ENCODE results near the gene CCPG1. TPM values are rescaled to one million over a fixed set of nuclear protein-coding genes. Genes with fewer than 3 reads are reported as not detected.
A peak's percentile ranks its signal among the peaks of the same experiment; 100 is the strongest.

The CCPG1 gene
- total RNA-seq, 1 donor from 2014 or later: 92.0 TPM

GRCh38 chr15:55356985-55357585, 51.1 kb downstream of the CCPG1 start:
- Histone ChIP-seq H3K36me3 (peaks cover 44% of the 10 kb centered on the region), H3K27ac (no peak overlapping the region), H3K4me3 (no peak overlapping the region), H3K9me3 (no peaks in the 10 kb centered on the region), H3K4me1 (no peaks in the 10 kb centered on the region), H3K27me3 (no peaks in the 10 kb centered on the region)
- intact Hi-C loops (cut with DNase I): no loop called here
- DNase-seq (no peak), ATAC-seq (no peak)
- TF ChIP-seq CTCF (IDR thresholded peaks at IDR 0.05): no peak

GRCh38 chr15:55353025-55353424, 55.1 kb downstream of the CCPG1 start:
- no peak for TF ChIP-seq CTCF (IDR thresholded peaks at IDR 0.05)
- Histone ChIP-seq H3K9me3 (no peaks in the 10 kb centered on the region), H3K27ac (no peak overlapping the region), H3K36me3 (peaks cover 52% of the 10 kb centered on the region), H3K4me3 (no peak overlapping the region), H3K4me1 (no peaks in the 10 kb centered on the region), H3K27me3 (no peaks in the 10 kb centered on the region)
- DNase-seq: no peak
- intact Hi-C loops (cut with DNase I): no loop called here
- ATAC-seq: no peak

GRCh38 chr15:55349282-55349681, 58.9 kb downstream of the CCPG1 start:
- H3K36me3 ChIP-seq: peaks cover 35% of the 10 kb centered on the region
- no peak for TF ChIP-seq CTCF (IDR thresholded peaks at IDR 0.05)
- DNase-seq: no peak
- no peaks in the 10 kb centered on the region for H3K9me3 ChIP-seq
- no peaks in the 10 kb centered on the region for H3K4me1 ChIP-seq
- no peak overlapping the region for H3K27ac ChIP-seq
- H3K4me3 ChIP-seq: no peak overlapping the region
- H3K27me3 ChIP-seq: no peaks in the 10 kb centered on the region
- intact Hi-C loops (cut with DNase I): no loop called here
- ATAC-seq: no peak

GRCh38 chr15:55348281-55348778, 59.8 kb downstream of the CCPG1 start:
- Histone ChIP-seq H3K27ac (no peak overlapping the region), H3K4me3 (no peak overlapping the region), H3K9me3 (no peaks in the 10 kb centered on the region), H3K36me3 (peaks cover 29% of the 10 kb centered on the region), H3K4me1 (peaks cover 7% of the 10 kb centered on the region), H3K27me3 (no peaks in the 10 kb centered on the region)
- intact Hi-C loops (cut with DNase I): no loop called here
- ATAC-seq (no peak), DNase-seq (no peak)
- no peak for TF ChIP-seq CTCF (IDR thresholded peaks at IDR 0.05)

GRCh38 chr15:55344206-55344605, 64.0 kb downstream of the CCPG1 start:
- peak; percentile 96 for ATAC-seq

More at GRCh38 chr15:55344206-55344605, 64.0 kb downstream of the CCPG1 start:
- no peaks in the 10 kb centered on the region for H3K27me3 ChIP-seq
- H3K4me1 ChIP-seq: peaks cover 7% of the 10 kb centered on the region
- intact Hi-C loops (cut with DNase I): no loop called here
- DNase-seq: no peak
- TF ChIP-seq CTCF (IDR thresholded peaks at IDR 0.05): no peak
- no peak overlapping the region for H3K27ac ChIP-seq
- peaks cover 20% of the 10 kb centered on the region for H3K36me3 ChIP-seq
- H3K9me3 ChIP-seq: no peaks in the 10 kb centered on the region
- H3K4me3 ChIP-seq: no peak overlapping the region

All from upper lobe of right lung (tissue), 1 donor.